ENCODE measurements around the gene MAST4. TPM values are rescaled to one million over a fixed set of nuclear protein-coding genes. Genes with fewer than 3 reads are reported as not detected.

Gene MAST4
- polyA plus RNA-seq, 1 donor (not counting 4 experiments of a cell fraction or from before 2014, with no cell fraction given): 19.8 TPM

GRCh38 chr5:66653325-66653724, 57.1 kb downstream of the MAST4 start:
- no peaks in the 10 kb centered on the region for H4K20me1 ChIP-seq (ENCODE audit: control insufficient read depth, extremely low read depth, insufficient read depth, low read length)
- no peaks in the 10 kb centered on the region for H3K9me3 ChIP-seq (ENCODE audit: control insufficient read depth, low read depth, low read length)
- FAIRE-seq (peak; percentile 87), DNase-seq (ENCODE audit: low read depth, low spot score) (peak; percentile 45)
- no peaks in the 10 kb centered on the region for H3K36me3 ChIP-seq (ENCODE audit: control insufficient read depth in 2 of 2, extremely low read depth in 1 of 2, insufficient read depth in 2 of 2, low read length in 2 of 2)
- TF ChIP-seq CTCF (optimal IDR thresholded peaks at IDR 0.05 in 1 of 3, IDR thresholded peaks at IDR 0.05 in 1 of 3, conservative IDR thresholded peaks at IDR 0.05 in 1 of 3; ENCODE audit: extremely low read depth in 1 of 3, insufficient read depth in 2 of 3, low read length in 3 of 3) (no peak), EZH2 (IDR thresholded peaks at IDR 0.05; ENCODE audit: low read length) (no peak)
- H3K4me1 ChIP-seq (ENCODE audit: control insufficient read depth, extremely low read depth, insufficient read depth, low read length): peaks cover 22% of the 10 kb centered on the region
- H3K27ac ChIP-seq (ENCODE audit: control insufficient read depth, insufficient read depth, low read length): peak overlapping the region; percentile 22
- H3K4me3 ChIP-seq (ENCODE audit: control insufficient read depth in 2 of 3, extremely low read depth in 1 of 3, insufficient read depth in 2 of 3, low read depth in 1 of 3, low read length in 3 of 3): no peak overlapping the region
- no peaks in the 10 kb centered on the region for H3K9me1 ChIP-seq (ENCODE audit: control insufficient read depth, extremely low read depth, insufficient read depth, low read length)
- H3K9ac ChIP-seq (ENCODE audit: control insufficient read depth, extremely low read depth, insufficient read depth, low read length): no peak overlapping the region
- H3K4me2 ChIP-seq (ENCODE audit: control insufficient read depth, extremely low read depth, insufficient read depth, low read depth, low read length): no peak overlapping the region
- dilution Hi-C loops (cut with MboI; ENCODE audit: extremely low pct_ligation_motif_present, low sequenced_read_pairs): no loop called here
- no peaks in the 10 kb centered on the region for H3K27me3 ChIP-seq (ENCODE audit: control insufficient read depth, extremely low read depth, insufficient read depth, low read length)
- H2AFZ ChIP-seq (ENCODE audit: control insufficient read depth, low read length): peak overlapping the region; percentile 10
- H3K79me2 ChIP-seq (ENCODE audit: control insufficient read depth, insufficient read depth, low read length): no peaks in the 10 kb centered on the region

- H3K27ac ChIP-seq (ENCODE audit: control insufficient read depth, insufficient read depth, low read length): no peak overlapping the region
- no peaks in the 10 kb centered on the region for H3K27me3 ChIP-seq (ENCODE audit: control insufficient read depth, extremely low read depth, insufficient read depth, low read length)
- FAIRE-seq: no peak
- no peaks in the 10 kb centered on the region for H3K79me2 ChIP-seq (ENCODE audit: control insufficient read depth, insufficient read depth, low read length)
- no peak overlapping the region for H3K4me2 ChIP-seq (ENCODE audit: control insufficient read depth, extremely low read depth, insufficient read depth, low read depth, low read length)
- no peaks in the 10 kb centered on the region for H4K20me1 ChIP-seq (ENCODE audit: control insufficient read depth, extremely low read depth, insufficient read depth, low read length)
- no peak overlapping the region for H3K9ac ChIP-seq (ENCODE audit: control insufficient read depth, extremely low read depth, insufficient read depth, low read length)
- TF ChIP-seq EZH2 (IDR thresholded peaks at IDR 0.05; ENCODE audit: low read length) (no peak), CTCF (optimal IDR thresholded peaks at IDR 0.05 in 1 of 3, IDR thresholded peaks at IDR 0.05 in 1 of 3, conservative IDR thresholded peaks at IDR 0.05 in 1 of 3; ENCODE audit: extremely low read depth in 1 of 3, insufficient read depth in 2 of 3, low read length in 3 of 3) (no peak)
- H3K9me1 ChIP-seq (ENCODE audit: control insufficient read depth, extremely low read depth, insufficient read depth, low read length): no peaks in the 10 kb centered on the region
- dilution Hi-C loops (cut with MboI; ENCODE audit: extremely low pct_ligation_motif_present, low sequenced_read_pairs): no loop called here
- H2AFZ ChIP-seq (ENCODE audit: control insufficient read depth, low read length): no peak overlapping the region
- H3K9me3 ChIP-seq (ENCODE audit: control insufficient read depth, low read depth, low read length): no peaks in the 10 kb centered on the region
- H3K4me3 ChIP-seq (ENCODE audit: control insufficient read depth in 2 of 3, extremely low read depth in 1 of 3, insufficient read depth in 2 of 3, low read depth in 1 of 3, low read length in 3 of 3): no peak overlapping the region
- no peak for DNase-seq (ENCODE audit: low read depth, low spot score)
- peaks cover 22% of the 10 kb centered on the region for H3K4me1 ChIP-seq (ENCODE audit: control insufficient read depth, extremely low read depth, insufficient read depth, low read length)
- no peaks in the 10 kb centered on the region for H3K36me3 ChIP-seq (ENCODE audit: control insufficient read depth in 2 of 2, extremely low read depth in 1 of 2, insufficient read depth in 2 of 2, low read length in 2 of 2)
Measured at GRCh38 chr5:66655395-66656324, 59.5 kb downstream of the MAST4 start.

All from keratinocyte (primary cell).